CD4-positive, alpha-beta T cell treated with Interleukin-17A for 4 hours (primary cell): ENCODE measurements around the gene SAP130.
"Not testable (repeated sequence)": the region's sequence is repeated elsewhere in the genome, so short reads cannot be mapped to it uniquely, and the experiment has no call there.

Experiments
- DNase-seq: peaks from one replicate; pipeline ENCODE4 v3.0.0-alpha.2; 2020; ENCODE audit warnings: mixed read lengths

SAP130 gene

DNA sequence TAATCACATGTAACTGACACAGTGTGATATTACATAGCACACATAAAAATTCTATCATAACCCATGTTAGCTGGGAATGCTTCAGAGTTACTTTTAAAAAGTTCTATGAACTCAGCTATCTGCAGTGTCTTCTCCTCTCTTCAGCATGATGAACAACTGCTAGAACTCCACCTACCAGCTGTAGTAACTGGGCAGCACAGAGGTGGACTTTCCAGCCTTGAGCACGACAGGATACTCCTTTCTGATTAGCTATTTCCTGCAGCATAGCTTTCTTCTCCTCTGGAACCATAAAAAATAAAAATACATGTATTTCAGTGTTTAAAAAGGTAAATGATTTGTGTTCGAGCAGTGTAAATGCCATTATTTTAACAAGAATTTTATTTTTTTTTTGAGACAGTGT, 82.6 kb downstream of the SAP130 start:
- DNase-seq: no peak

DNA sequence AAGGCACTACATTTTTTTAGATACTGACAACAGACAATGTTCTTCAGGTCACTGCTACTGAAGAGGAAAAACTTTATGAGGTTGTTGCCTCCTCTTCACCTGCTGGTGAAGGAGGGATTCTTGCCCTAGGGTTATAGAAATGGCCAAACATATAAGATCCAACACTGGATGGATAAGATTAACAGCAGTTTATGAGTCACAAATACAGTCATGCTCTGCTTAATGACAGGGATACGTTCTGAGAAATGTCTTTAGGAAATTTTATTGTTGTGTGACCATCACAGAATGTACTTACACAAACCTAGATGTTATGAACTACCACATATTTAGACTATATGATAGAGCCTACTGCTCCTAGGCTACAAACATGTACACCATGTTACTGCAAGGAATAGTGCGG, 84.7 kb downstream of the SAP130 start:
- DNase-seq: no peak

GRCh38 chr2:127942002-127942401, 85.9 kb downstream of the SAP130 start:
- no peak for DNase-seq

GRCh38 chr2:127941461-127941860, 86.4 kb downstream of the SAP130 start:
- DNase-seq: no peak

- DNase-seq: no peak
Observed at GRCh38 chr2:127940641-127941040, 87.2 kb downstream of the SAP130 start.

DNA sequence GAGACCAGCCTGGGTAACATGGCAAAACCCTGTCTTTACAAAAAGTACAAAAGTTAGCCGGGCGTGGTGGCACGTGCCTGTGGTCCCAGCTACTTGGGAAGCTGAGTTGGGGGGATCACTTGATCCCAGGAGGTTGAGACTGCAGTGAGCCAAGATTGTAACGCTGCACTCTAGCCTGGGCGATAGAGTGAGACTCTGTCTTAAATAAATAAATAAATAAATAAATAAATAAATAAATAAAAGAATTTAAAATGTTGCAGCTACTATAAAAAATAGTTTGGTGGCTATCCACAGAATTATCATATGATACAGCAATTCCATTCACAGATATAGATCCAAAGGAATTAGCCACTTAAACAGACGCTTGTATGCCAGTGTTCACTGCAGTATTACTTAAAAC, 92.5 kb downstream of the SAP130 start:
- DNase-seq: no peak

DNA sequence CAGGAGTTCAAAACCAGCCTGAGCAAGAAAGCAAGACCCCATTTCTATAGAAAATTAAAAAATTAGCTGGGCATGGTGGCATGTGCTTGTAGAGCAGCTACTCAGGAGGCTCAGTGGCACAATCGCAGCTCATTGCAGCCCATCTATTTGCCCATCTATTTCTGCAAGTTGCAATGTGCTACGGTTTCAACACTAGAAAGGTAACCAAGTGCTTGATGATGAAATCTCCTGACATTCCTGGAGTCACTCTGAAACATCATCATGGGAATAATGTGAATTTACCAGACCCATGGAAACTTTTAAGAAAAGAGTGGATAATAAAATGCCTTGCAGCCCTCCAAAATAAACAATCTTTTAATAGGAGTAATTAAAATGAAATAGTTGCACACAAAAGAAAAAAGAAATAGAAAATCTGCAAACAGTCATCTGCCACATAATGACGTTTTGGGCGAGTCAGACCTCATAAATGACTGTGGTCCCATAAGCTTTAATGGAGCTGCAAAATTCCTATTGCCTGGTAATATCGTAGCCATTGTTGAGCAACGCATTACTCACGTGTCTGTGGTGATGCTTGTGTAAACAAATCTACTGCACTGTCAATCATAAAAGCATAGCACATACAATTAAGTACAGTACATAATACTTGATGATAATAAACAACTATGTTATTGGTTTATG, 95.5 kb downstream of the SAP130 start:
- no peak for DNase-seq

- no peak for DNase-seq
Observed at GRCh38 chr2:127929449-127929848, 98.4 kb downstream of the SAP130 start.

- DNase-seq: no peak
Observed at GRCh38 chr2:127927384-127927783, 100.5 kb downstream of the SAP130 start.

DNA sequence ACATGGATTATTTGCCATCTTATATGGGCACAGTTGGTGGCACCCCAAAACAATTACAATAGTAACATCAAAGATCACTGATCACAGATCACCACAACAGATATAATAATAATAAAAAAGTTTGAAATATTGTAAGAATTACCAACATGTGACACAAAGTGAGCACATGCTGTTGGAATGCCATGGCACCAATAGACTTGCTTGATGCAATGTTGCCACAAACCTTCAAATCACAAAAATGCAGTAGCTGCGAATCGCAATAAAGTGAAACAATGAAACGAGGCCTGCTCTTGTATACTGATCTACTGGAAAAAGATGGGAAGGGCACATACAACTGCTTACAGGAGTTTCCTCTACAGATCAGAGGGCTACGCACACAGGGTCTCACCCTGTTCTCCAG, 109.9 kb downstream of the SAP130 start:
- DNase-seq: no peak

DNA sequence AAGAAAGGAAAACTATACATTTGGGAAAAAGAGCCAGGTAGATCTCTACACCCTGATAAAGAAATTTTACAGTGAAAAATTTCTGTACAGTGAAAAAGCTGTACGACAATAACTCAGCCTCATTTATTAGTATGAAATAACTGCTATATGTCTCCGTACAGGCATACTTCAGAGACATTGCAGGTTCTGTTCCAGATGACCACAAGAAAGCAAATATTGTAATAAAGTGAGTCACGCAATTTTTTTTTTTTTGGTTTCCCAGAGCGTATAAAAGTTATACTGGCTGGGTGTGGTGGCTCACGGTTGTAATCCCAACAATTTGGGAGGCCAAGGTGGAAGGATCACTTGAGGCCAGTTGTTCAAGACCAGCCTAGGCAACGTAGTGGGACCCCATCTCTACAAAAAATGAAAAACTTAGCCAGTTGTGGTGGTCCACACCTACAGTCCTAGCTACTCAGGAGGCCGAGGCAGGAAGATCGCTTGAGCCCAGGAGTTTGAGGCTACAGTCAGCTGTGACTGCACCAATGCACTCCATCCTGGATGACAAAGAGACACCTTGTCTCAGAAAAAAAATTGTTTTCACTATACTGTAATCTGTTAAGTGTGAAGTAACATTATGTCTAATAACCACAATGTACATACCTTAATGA, 113.9 kb downstream of the SAP130 start:
- no peak for DNase-seq

GRCh38 chr2:127911737-127912136, 116.1 kb downstream of the SAP130 start:
- no peak for DNase-seq

DNA sequence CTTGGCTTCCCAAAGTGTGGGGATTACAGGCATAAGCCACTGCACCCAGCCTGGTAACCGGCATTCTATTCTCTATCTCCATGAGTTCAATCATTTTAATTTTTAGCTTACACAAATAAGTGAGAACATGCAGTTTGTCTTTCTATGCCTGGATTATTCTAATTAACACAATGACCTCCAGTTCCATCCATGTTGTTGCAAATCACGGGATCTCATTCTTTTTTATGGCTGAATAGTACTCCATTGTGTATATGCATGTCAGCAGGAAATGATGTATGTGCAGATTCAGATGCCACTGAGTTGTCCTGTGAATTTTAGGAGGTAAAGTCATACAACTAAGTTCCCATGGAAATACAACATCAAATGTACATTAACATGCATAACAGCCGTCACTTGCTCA, 117.4 kb downstream of the SAP130 start:
- DNase-seq: no peak

DNA sequence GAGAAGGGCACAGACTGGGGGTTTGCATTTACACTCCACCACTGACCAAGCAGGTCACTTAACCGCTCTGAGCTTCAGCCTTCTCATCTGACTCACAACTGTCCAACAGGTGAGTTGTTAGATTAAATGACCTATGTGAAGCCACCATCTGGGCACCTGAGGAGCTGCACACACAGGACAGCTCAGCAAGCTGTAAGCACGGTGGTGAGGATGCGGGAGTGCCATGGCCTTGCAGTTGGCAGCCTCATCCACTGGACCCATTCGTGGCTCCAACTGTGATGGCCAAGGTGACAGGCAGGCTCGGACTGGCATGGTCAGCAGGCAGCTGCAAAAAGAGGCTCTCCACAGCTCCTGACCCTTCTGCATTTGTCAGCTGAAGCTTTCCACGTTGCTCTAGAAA, 118.8 kb downstream of the SAP130 start:
- DNase-seq: no peak

GRCh38 chr2:127907733-127908400, 120.0 kb downstream of the SAP130 start:
- not testable (repeated sequence) for DNase-seq

DNA sequence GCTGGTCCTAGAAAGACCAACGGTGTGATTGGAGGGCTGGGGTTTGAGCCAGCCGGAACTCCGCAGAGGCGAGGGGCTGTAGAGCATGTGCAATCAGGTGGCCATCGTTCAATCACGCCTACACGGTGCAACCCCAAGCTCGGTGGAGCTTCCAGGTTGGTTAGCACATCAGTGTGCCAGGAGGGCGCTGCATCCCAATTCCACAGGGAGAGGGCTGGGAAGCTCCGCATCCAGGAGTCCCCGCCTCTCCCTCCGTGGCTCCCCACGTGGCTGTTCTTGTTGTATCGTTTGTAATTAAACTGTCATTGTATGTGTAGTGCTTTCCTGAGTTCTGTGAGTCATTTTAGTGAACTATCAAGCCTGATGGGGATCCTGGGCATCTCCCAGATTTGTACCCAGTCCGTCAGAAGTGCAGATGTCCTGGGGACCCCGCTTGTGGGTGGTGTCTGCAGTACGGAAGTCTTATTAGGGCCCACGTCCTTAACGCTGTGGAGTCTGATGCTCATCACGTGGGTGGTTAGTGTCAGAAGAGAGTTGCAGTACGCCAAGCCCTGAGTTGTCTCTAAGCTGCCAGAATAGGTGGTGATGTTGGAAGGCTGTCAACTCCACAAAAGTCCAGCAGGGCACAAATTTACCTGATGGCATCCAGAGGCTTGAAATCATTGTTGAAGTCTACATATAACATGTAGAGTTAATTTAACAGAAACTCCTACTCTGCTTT, 121.5 kb downstream of the SAP130 start:
- DNase-seq: no peak

DNA sequence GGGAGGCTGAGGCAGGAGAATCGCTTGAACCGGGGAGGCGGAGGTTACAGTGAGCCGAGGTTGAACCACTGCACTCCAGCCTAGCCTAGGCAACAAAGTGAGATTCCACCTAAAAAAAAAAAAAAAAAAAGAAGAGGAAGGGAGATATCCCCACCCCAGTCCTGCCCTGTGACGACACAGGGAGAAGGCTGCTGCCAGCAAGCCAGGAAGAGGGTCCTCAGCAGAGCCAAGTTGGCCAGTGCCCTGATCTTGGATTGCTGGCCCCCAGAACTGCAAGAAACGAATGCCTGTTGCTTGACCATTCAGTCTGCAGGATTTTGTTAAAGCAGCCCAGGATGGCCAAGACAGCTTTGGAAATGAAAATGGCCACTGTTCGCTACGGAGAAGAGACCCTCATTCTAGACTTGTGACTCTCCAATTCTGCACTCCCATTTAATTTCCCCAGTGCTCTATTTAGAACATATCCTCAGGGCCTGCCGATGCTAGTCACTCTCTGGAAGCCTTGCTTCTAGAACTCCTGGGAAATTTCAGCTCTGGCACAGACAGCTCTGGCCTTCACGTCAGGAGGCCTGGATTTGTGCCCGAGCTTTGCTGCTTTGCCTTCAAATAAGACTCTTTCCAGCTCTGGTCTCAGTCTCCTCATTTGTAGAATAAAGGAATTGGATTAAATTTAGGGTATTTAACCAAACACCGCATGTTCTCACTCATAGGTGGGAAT, 126.4 kb downstream of the SAP130 start:
- no peak for DNase-seq

GRCh38 chr2:127897531-127898211, 130.2 kb downstream of the SAP130 start:
- DNase-seq: no peak

GRCh38 chr2:127893494-127893893, 134.4 kb downstream of the SAP130 start:
- DNase-seq: no peak

DNA sequence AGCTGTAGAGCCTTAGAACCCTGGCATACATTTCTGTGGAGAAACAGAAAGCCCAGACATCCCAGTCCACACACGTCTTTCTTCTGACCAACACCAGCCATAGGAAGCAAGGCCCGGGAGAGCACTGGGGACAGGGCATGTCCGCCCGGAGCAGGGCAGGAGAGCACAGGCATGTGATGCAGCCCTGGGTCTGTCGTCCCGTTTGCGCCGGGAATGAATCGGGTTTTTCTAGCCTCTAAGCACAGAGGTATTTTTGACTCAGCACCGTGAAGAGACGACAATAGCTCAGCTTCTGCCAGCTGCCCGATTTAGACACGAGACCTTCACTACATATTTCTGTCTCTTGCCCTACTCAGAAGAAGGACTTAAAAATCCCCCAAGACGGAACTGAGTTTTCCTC, 134.8 kb downstream of the SAP130 start:
- no peak for DNase-seq

DNA sequence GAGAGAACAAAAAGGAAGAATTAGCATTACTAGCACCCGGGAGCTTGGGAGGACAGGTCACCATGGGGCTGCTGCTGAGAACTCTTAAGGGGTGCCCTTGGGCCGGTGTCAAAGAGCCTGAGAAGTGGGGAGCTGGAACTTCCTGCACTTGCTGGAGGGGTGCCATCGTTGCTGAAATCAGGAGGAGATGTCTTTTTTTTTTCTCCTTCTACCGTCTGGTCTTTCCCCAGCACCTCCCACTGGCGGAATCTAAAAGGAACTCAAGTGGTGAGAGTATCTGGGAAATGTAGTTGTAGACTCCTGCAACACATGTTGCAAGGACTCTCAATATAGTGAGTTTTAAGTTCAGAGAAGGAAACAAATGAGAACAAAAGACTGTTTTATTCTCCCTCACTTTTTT, 136.0 kb downstream of the SAP130 start:
- no peak for DNase-seq
